Smooth muscle cell (in vitro differentiated cells): ENCODE measurements around the gene TSC1. TPM values are rescaled to one million over a fixed set of nuclear protein-coding genes. Genes with fewer than 3 reads are reported as not detected.

Experiments used
- DNase-seq: peaks from one replicate; lab custom pipeline; 2025; ENCODE audit not compliant: unreplicated experiment; lab: John Stamatoyannopoulos, UW
- H2AFZ ChIP-seq: fragments of 200-600 bp; sonication (generic); 2 replicates; pipeline ENCODE4 v1.6.0; 2016; ENCODE audit warnings: antibody characterized with exemption, low read depth, mild to moderate bottlenecking
- H3F3A ChIP-seq: fragments of 200-600 bp; sonication (generic); 2 replicates; pipeline ENCODE4 v1.6.0; 2017; ENCODE audit warnings: antibody characterized with exemption, low read depth
- H3K27ac ChIP-seq: fragments of 200-600 bp; sonication (generic); 2 replicates; pipeline ENCODE4 v1.5.1; 2016; ENCODE audit warnings: low read depth, mild to moderate bottlenecking
- H3K27me3 ChIP-seq: fragments of 200-600 bp; sonication (generic); 2 replicates; pipeline ENCODE4 v1.6.1; 2016; ENCODE audit warnings: low read depth, mild to moderate bottlenecking
- H3K36me3 ChIP-seq: fragments of 200-600 bp; sonication (generic); 2 replicates; pipeline ENCODE4 v1.5.1; 2016; ENCODE audit warnings: low read depth
- H3K4me1 ChIP-seq: fragments of 200-600 bp; sonication (generic); 2 replicates; pipeline ENCODE4 v1.5.1; 2016; ENCODE audit warnings: low read depth
- H3K4me2 ChIP-seq: fragments of 200-600 bp; sonication (generic); 2 replicates; pipeline ENCODE4 v1.6.0; 2016; ENCODE audit warnings: mild to moderate bottlenecking
- H3K4me3 ChIP-seq: fragments of 200-600 bp; sonication (generic); 2 replicates; pipeline ENCODE4 v1.5.1; 2016; ENCODE audit warnings: mild to moderate bottlenecking
- H3K79me2 ChIP-seq: fragments of 200-600 bp; sonication (generic); 2 replicates; pipeline ENCODE4 v1.6.0; 2016; ENCODE audit warnings: low read depth, mild to moderate bottlenecking
- H3K9ac ChIP-seq: fragments of 200-600 bp; sonication (generic); 2 replicates; pipeline ENCODE4 v1.6.0; 2016; ENCODE audit warnings: low read depth
- H3K9me3 ChIP-seq: fragments of 200-600 bp; sonication (generic); replicated peaks from 2 replicates; pipeline ENCODE4 v1.5.1; 2016; ENCODE audit warnings: low read depth
- H4K20me1 ChIP-seq: fragments of 200-600 bp; sonication (generic); 2 replicates; pipeline ENCODE4 v1.6.0; 2016; ENCODE audit warnings: low read depth
- WGBS: methylation state at CpG from one replicate; pipeline ENCODE4 v1.1.7; 2016; ENCODE audit warnings: low lambda C conversion rate; 5-methylcytosine and 5-hydroxymethylcytosine counted together
- polyA plus RNA-seq: library from polyadenylated mRNA; unstranded; fragments of >200 nt; fragmentation: Nextera tagmentation; extraction: Ambion mirVana; gene quantifications from 2 replicates; pipeline ENCODE4 v1.2.1, GENCODE V29; 2016
- total RNA-seq: library from RNA; depleted of rRNA; stranded (reverse); fragments of >200 nt; gene quantifications from 2 replicates; pipeline ENCODE4 v1.2.3, GENCODE V29; 2014
- TF ChIP-seq, protein P1 (sequence below): fragments of 200-600 bp; sonication (generic); IDR thresholded peaks from 2 replicates; pipeline ENCODE4 v1.5.1; 2017; ENCODE audit warnings: borderline replicate concordance, mild to moderate bottlenecking, antibody characterized with exemption; ENCODE audit not compliant: insufficient read depth, poor library complexity, severe bottlenecking

TSC1 gene
- total and polyA plus RNA-seq, 2 experiments from 2014 or later = 17.4 to 48.9 TPM

DNA sequence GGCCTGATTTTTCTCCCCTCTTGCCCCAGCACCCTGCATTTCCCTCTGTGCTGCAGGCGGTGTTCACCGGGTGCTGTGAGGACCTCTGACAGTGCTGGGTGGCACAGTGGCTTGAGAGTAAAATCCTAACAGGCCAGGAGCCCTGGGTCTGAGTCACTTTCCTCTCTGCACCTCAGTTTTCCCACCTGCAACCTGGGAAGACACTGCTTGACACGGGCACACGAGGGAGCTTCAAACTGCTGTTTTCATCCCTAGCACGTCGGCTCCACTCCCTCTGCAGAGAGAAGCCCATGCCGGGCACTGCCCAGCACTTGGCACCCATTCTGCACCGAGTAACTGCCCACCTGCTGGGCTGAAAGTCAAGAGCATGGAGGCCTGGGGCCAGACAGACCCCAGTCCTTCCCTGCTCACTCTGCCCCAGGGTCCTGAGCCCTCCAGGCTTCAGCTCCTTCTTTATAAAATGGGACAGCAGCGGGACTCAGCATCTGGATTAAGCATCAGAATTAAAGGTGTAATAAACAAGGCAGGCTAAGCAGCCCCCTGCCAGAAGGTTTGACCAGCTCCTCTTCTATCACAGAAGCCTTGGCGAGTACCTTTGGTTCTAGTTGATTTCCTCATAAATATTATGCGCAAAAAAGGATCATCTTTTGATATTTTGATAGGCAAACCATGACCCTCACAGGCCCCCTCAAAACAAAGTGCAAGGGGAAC lies 39.2 kb upstream of the TSC1 start:
- TF ChIP-seq, protein P1, sequence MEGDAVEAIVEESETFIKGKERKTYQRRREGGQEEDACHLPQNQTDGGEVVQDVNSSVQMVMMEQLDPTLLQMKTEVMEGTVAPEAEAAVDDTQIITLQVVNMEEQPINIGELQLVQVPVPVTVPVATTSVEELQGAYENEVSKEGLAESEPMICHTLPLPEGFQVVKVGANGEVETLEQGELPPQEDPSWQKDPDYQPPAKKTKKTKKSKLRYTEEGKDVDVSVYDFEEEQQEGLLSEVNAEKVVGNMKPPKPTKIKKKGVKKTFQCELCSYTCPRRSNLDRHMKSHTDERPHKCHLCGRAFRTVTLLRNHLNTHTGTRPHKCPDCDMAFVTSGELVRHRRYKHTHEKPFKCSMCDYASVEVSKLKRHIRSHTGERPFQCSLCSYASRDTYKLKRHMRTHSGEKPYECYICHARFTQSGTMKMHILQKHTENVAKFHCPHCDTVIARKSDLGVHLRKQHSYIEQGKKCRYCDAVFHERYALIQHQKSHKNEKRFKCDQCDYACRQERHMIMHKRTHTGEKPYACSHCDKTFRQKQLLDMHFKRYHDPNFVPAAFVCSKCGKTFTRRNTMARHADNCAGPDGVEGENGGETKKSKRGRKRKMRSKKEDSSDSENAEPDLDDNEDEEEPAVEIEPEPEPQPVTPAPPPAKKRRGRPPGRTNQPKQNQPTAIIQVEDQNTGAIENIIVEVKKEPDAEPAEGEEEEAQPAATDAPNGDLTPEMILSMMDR = no peak
- Histone ChIP-seq H3K36me3 (no peaks in the 10 kb centered on the region), H4K20me1 (no peaks in the 10 kb centered on the region), H3K9ac (no peak overlapping the region), H2AFZ (no peak overlapping the region), H3K4me1 (no peaks in the 10 kb centered on the region), H3K79me2 (no peaks in the 10 kb centered on the region), H3K27me3 (peaks cover 26% of the 10 kb centered on the region), H3K9me3 (no peaks in the 10 kb centered on the region), H3K27ac (no peak overlapping the region), H3K4me3 (no peak overlapping the region), H3F3A (no peaks in the 10 kb centered on the region), H3K4me2 (no peak overlapping the region)
- no peak for DNase-seq
- WGBS = 91% methylated on average over 11 of the region's 11 CpGs

DNA sequence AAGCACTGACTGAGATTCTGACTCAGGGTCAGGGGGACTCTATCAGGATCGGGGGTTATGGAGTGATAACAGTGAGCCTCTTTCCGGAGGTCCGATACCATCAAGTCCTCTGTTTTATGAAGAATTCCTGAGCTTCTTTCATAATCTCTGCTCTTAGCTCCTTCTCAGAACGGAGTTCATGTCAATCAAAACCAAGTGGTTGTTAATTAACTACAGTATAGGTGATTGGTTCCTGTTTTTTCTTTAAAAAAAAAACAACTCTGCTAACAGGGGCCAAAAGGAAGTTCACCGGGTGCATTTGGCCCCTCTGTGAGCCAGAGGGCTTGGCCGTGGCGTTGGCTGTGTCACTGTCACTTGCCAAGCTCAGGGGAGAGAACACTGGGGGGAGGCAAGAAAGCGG lies 38.0 kb upstream of the TSC1 start:
- Histone ChIP-seq H3F3A (no peaks in the 10 kb centered on the region), H3K9me3 (no peaks in the 10 kb centered on the region), H2AFZ (no peak overlapping the region), H3K4me3 (no peak overlapping the region), H3K4me2 (no peak overlapping the region), H3K27me3 (peaks cover 38% of the 10 kb centered on the region), H3K79me2 (no peaks in the 10 kb centered on the region), H3K9ac (no peak overlapping the region), H4K20me1 (no peaks in the 10 kb centered on the region), H3K36me3 (no peaks in the 10 kb centered on the region), H3K27ac (no peak overlapping the region), H3K4me1 (no peaks in the 10 kb centered on the region)
- TF ChIP-seq, protein P1 = no peak
- 64% methylated on average over 8 of the region's 8 CpGs for WGBS
- DNase-seq = no peak

DNA sequence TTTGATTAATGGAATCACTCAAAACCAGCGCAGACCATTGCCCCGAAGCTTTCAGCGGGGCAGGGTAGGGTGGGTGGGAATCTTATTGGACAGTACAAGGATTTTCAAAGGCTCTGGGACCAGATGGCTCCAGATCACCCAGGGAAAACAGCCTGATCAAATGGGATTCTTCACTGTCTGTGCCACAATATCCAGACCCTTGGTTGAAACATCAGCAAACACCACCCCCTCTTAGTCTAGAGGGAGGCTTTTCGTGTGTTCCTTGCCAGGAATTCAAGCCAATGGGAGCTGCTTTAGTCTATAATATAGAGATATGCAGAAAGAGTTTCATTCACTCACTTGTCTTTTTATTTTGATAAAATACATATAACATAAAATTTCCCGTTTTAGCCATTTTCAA lies 35.7 kb upstream of the TSC1 start:
- TF ChIP-seq, protein P1 = no peak
- Histone ChIP-seq H3K4me1 (no peaks in the 10 kb centered on the region), H3K9ac (no peak overlapping the region), H3K79me2 (no peaks in the 10 kb centered on the region), H2AFZ (no peak overlapping the region), H3K4me3 (no peak overlapping the region), H3K4me2 (no peak overlapping the region), H3F3A (no peaks in the 10 kb centered on the region), H3K9me3 (no peaks in the 10 kb centered on the region), H3K36me3 (no peaks in the 10 kb centered on the region), H3K27me3 (peaks cover 53% of the 10 kb centered on the region), H3K27ac (no peak overlapping the region), H4K20me1 (no peaks in the 10 kb centered on the region)
- no peak for DNase-seq
- WGBS = 89% methylated on average over 5 of the region's 5 CpGs
